Stomach (tissue), 4 donors: ENCODE measurements around the gene IGSF9B.

Experiments
- EP300 ChIP-seq: sonication (generic); formaldehyde crosslinking; IDR thresholded peaks from one replicate; pipeline ENCODE4 v1.6.1; 2017; ENCODE audit warnings: antibody characterized with exemption
- POLR2A ChIP-seq, 4 donors: fragments of 450-650 bp; IDR thresholded peaks; one replicate each; pipeline ENCODE4 v1.6.1; 2016; ENCODE audit warnings: antibody characterized with exemption in 4 of 4, control low read depth in 2 of 4, mild to moderate bottlenecking in 1 of 4, moderate library complexity in 1 of 4
- POLR2AphosphoS5 ChIP-seq, 3 donors: sonication (generic); formaldehyde crosslinking; IDR thresholded peaks; one replicate each; pipeline ENCODE4 v1.6.1; 2016; ENCODE audit warnings: antibody characterized with exemption in 3 of 3
- TF ChIP-seq, protein P1 (sequence below), 7 experiments: fragments of 450-650 bp in 4 of 7; fragments of 200-600 bp in 3 of 7; sonication (generic) in 3 of 7; IDR thresholded peaks; one replicate each; pipeline ENCODE4 v1.5.1; 2016 to 2019; ENCODE audit warnings: antibody characterized with exemption in 7 of 7, control low read depth in 2 of 7, mild to moderate bottlenecking in 1 of 7

DNA sequence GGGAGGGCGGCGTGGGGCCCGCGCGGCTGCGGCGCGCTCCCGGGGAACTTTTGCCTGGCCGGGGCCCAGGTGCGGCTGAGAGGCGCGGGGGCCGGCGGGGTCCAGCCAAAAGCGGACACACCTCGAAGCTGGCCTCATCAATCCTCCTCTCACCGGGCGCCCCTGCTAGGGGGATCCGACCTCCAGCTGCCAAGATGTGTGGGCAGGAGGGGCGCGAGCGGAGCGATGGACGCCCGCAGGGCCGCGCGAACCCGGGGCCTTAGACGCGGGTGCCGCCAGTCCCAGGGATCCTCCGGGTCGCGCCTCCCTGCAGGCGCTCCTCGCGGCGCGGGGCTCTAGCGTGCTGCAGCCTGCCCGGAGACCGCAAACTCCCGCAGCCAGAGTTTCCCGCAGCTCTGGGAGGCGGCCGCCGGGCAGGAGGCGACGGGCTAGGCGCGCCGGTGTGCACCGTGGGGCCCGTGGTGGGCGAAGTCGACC lies 785 bp downstream of the IGSF9B start:
- TF ChIP-seq POLR2AphosphoS5 (IDR thresholded peaks at IDR 0.05) (no peak), POLR2A (IDR thresholded peaks at IDR 0.05) (no peak), EP300 (no peak)
- TF ChIP-seq, protein P1, sequence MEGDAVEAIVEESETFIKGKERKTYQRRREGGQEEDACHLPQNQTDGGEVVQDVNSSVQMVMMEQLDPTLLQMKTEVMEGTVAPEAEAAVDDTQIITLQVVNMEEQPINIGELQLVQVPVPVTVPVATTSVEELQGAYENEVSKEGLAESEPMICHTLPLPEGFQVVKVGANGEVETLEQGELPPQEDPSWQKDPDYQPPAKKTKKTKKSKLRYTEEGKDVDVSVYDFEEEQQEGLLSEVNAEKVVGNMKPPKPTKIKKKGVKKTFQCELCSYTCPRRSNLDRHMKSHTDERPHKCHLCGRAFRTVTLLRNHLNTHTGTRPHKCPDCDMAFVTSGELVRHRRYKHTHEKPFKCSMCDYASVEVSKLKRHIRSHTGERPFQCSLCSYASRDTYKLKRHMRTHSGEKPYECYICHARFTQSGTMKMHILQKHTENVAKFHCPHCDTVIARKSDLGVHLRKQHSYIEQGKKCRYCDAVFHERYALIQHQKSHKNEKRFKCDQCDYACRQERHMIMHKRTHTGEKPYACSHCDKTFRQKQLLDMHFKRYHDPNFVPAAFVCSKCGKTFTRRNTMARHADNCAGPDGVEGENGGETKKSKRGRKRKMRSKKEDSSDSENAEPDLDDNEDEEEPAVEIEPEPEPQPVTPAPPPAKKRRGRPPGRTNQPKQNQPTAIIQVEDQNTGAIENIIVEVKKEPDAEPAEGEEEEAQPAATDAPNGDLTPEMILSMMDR (IDR thresholded peaks at IDR 0.05) = no peak
